Measurements from ENCODE around the gene AREL1. TPM values are rescaled to one million over a fixed set of nuclear protein-coding genes. Genes with fewer than 3 reads are reported as not detected.
A peak's percentile ranks its signal among the peaks of the same experiment; 100 is the strongest.

Gene AREL1
- total and polyA plus RNA-seq, 10 of the 15 experiments (the other 5 are each of a cell fraction or from before 2014, with no cell fraction given) = 6.2 to 40.4 (median 23.7) TPM

DNA sequence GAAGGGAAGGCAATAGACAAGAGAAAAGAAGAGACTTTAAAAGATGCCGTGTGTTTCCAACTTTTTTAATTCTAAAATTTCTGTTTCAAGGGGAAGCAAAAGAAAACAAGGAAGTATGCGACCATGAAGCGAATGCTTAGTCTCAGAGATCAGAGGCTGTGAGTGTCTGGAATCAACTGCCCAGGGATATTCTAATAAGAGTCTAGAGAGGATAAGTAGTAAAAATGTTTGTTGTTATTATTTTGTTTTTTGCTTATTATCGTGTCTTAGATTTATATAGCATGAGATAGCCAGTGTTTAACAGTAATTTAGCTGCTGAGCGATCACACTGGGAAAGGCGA, 485 bp upstream of the AREL1 start:
- TF ChIP-seq PAX8 (IDR thresholded peaks at IDR 0.05) (peak; percentile 67; the same call in 1 of the 2 replicates), RAD51 (IDR thresholded peaks at IDR 0.05) (0 out of 2 replicates have a peak, but pooled peaks have one; percentile 5), HCFC1 (IDR thresholded peaks at IDR 0.05; ENCODE audit: low read length) (no peak)
- BruUV-seq (replicated peaks) = no TSS peak
- Histone ChIP-seq H3K4me1 (ENCODE audit: control insufficient read depth, insufficient read depth, low read length) (peaks cover 3% of the 10 kb centered on the region; the same call in 1 of the 2 replicates), H3K27ac (ENCODE audit: control insufficient read depth, insufficient read depth) (peak overlapping the region; percentile 74), H2AFZ (ENCODE audit: control insufficient read depth, low read depth, low read length) (peak overlapping the region; percentile 82), H3K27me3 (replicated peaks in 1 of 2; ENCODE audit: control insufficient read depth in 2 of 2, insufficient read depth in 2 of 2, low read length in 1 of 2) (no peaks in the 10 kb centered on the region), H3K9ac (ENCODE audit: control insufficient read depth, insufficient read depth, low read length) (peak overlapping the region; percentile 75), H3K4me2 (ENCODE audit: control insufficient read depth, insufficient read depth) (peak overlapping the region; percentile 93), H3K9me3 (replicated peaks; ENCODE audit: control insufficient read depth, insufficient read depth, low read length) (no peaks in the 10 kb centered on the region), H3K36me3 (ENCODE audit: control insufficient read depth in 2 of 2, insufficient read depth in 2 of 2, low read length in 1 of 2) (peaks cover 0 to 8% of the 10 kb centered on the region in 2 experiments; a peak in 1 of 4 replicates), H3K79me2 (ENCODE audit: control insufficient read depth, insufficient read depth, low read length) (peaks cover 53% of the 10 kb centered on the region), H3K4me3 (peak overlapping the region; percentile 88), H4K20me1 (ENCODE audit: control insufficient read depth, insufficient read depth) (no peaks in the 10 kb centered on the region)
- no peak for ATAC-seq
- SMC1A ChIA-PET (ENCODE audit: uncharacterized antibody, unreplicated experiment) = interaction anchor here (0.6 kb wide), 1 partner anchor 9 kb away, joined by 3 read pairs; no protein-coding TSS in a partner anchor
- RAD21 ChIA-PET (ENCODE audit: unreplicated experiment) = interaction anchor here (1.3 kb wide), 1 partner anchor 105 kb away, joined by 3 read pairs; no protein-coding TSS in a partner anchor
- no peak for FAIRE-seq
- DNase-seq (ENCODE audit: low read depth, low spot score) = no peak
- in situ Hi-C loops (cut with MboI) (no loop called here), intact Hi-C loops (cut with micrococcal nuclease; ENCODE audit: unreplicated experiment) (loop anchor here (5.0 kb wide), 1 partner anchor 49 kb away; the partner anchor contains the start of gene YLPM1)
- POLR2A ChIA-PET = interaction anchor here (0.6 kb wide), 1 partner anchor 49 kb away, joined by 3 read pairs; the partner anchor contains the start of gene YLPM1
- CTCF ChIA-PET = no interaction called here
- 11% methylated on average over 6 of the region's 6 CpGs for WGBS (ENCODE audit: insufficient coverage, insufficient replicate concordance, low lambda C conversion rate, missing lambda C conversion rate)

GRCh38 chr14:74711651-74712050, 1.2 kb downstream of the AREL1 start:
- POLR2A ChIA-PET = interaction anchor here (0.6 to 0.7 kb wide), 3 partner anchors 33 to 1925 kb away, joined by 3 to 7 read pairs (median 6); no protein-coding TSS in a partner anchor
- CTCF ChIA-PET = interaction anchor here (1.2 kb wide), 1 partner anchor 103 kb away, joined by 5 read pairs; no protein-coding TSS in a partner anchor
- TF ChIP-seq, protein P1, sequence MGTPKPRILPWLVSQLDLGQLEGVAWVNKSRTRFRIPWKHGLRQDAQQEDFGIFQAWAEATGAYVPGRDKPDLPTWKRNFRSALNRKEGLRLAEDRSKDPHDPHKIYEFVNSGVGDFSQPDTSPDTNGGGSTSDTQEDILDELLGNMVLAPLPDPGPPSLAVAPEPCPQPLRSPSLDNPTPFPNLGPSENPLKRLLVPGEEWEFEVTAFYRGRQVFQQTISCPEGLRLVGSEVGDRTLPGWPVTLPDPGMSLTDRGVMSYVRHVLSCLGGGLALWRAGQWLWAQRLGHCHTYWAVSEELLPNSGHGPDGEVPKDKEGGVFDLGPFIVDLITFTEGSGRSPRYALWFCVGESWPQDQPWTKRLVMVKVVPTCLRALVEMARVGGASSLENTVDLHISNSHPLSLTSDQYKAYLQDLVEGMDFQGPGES (IDR thresholded peaks at IDR 0.05) = no peak
- TF ChIP-seq ATF2 (IDR thresholded peaks at IDR 0.05; ENCODE audit: low read length) (no peak), STAT3 (IDR thresholded peaks at IDR 0.05; ENCODE audit: low read depth, low read length) (no peak), ESRRA (IDR thresholded peaks at IDR 0.05; ENCODE audit: low read length) (no peak)
- TF ChIP-seq, protein P2, sequence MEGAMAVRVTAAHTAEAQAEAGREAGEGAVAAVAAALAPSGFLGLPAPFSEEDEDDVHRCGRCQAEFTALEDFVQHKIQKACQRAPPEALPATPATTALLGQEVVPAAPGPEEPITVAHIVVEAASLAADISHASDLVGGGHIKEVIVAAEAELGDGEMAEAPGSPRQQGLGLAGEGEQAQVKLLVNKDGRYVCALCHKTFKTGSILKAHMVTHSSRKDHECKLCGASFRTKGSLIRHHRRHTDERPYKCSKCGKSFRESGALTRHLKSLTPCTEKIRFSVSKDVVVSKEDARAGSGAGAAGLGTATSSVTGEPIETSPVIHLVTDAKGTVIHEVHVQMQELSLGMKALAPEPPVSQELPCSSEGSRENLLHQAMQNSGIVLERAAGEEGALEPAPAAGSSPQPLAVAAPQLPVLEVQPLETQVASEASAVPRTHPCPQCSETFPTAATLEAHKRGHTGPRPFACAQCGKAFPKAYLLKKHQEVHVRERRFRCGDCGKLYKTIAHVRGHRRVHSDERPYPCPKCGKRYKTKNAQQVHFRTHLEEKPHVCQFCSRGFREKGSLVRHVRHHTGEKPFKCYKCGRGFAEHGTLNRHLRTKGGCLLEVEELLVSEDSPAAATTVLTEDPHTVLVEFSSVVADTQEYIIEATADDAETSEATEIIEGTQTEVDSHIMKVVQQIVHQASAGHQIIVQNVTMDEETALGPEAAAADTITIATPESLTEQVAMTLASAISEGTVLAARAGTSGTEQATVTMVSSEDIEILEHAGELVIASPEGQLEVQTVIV (IDR thresholded peaks at IDR 0.05; ENCODE audit: borderline replicate concordance, partially characterized antibody) = no peak

More at GRCh38 chr14:74711651-74712050, 1.2 kb downstream of the AREL1 start:
- Histone ChIP-seq H3K4me1 (ENCODE audit: control insufficient read depth, insufficient read depth, low read length) (peaks cover 3% of the 10 kb centered on the region; the same call in 1 of the 2 replicates), H3K4me2 (ENCODE audit: control insufficient read depth, insufficient read depth) (peak overlapping the region; percentile 55), H2AFZ (ENCODE audit: control insufficient read depth, low read depth, low read length) (no peak overlapping the region), H3K4me3 (no peak overlapping the region), H3K9me3 (replicated peaks; ENCODE audit: control insufficient read depth, insufficient read depth, low read length) (no peaks in the 10 kb centered on the region), H3K27me3 (replicated peaks in 1 of 2; ENCODE audit: control insufficient read depth in 2 of 2, insufficient read depth in 2 of 2, low read length in 1 of 2) (no peaks in the 10 kb centered on the region), H3K27ac (ENCODE audit: control insufficient read depth, insufficient read depth) (no peak overlapping the region), H3K36me3 (ENCODE audit: control insufficient read depth in 2 of 2, insufficient read depth in 2 of 2, low read length in 1 of 2) (peaks cover 0 to 5% of the 10 kb centered on the region in 2 experiments; a peak in 1 of 4 replicates), H4K20me1 (ENCODE audit: control insufficient read depth, insufficient read depth) (no peaks in the 10 kb centered on the region), H3K79me2 (ENCODE audit: control insufficient read depth, insufficient read depth, low read length) (peaks cover 61% of the 10 kb centered on the region), H3K9ac (ENCODE audit: control insufficient read depth, insufficient read depth, low read length) (no peak overlapping the region)
- ATAC-seq = no peak
- in situ Hi-C loops (cut with MboI) (no loop called here), intact Hi-C loops (cut with micrococcal nuclease; ENCODE audit: unreplicated experiment) (loop anchor here (5.0 kb wide), 1 partner anchor 51 kb away; the partner anchor contains the start of gene YLPM1)
- ChIA-PET SMC1A (ENCODE audit: uncharacterized antibody, unreplicated experiment) (interaction anchor here (0.7 to 1.5 kb wide), 3 partner anchors 11 to 50 kb away, joined by 3 read pairs; no protein-coding TSS in a partner anchor), RAD21 (ENCODE audit: unreplicated experiment) (no interaction called here)
- no peak for DNase-seq (ENCODE audit: low read depth, low spot score)
- 95% methylated on average over 5 of the region's 5 CpGs for WGBS (ENCODE audit: insufficient coverage, insufficient replicate concordance, low lambda C conversion rate, missing lambda C conversion rate)
- no TSS peak for BruUV-seq (replicated peaks)
- no peak for FAIRE-seq

Data from GM12878 (cell line).